Smooth muscle cell (in vitro differentiated cells): ENCODE results near the gene PBRM1. TPM values are rescaled to one million over a fixed set of nuclear protein-coding genes. Genes with fewer than 3 reads are reported as not detected.

Experiments
- DNase-seq: peaks from one replicate; lab custom pipeline; 2025; ENCODE audit not compliant: unreplicated experiment; lab: John Stamatoyannopoulos, UW
- H2AFZ ChIP-seq: fragments of 200-600 bp; sonication (generic); 2 replicates; pipeline ENCODE4 v1.6.0; 2016; ENCODE audit warnings: antibody characterized with exemption, low read depth, mild to moderate bottlenecking
- H3F3A ChIP-seq: fragments of 200-600 bp; sonication (generic); 2 replicates; pipeline ENCODE4 v1.6.0; 2017; ENCODE audit warnings: antibody characterized with exemption, low read depth
- H3K27ac ChIP-seq: fragments of 200-600 bp; sonication (generic); 2 replicates; pipeline ENCODE4 v1.5.1; 2016; ENCODE audit warnings: low read depth, mild to moderate bottlenecking
- H3K27me3 ChIP-seq: fragments of 200-600 bp; sonication (generic); 2 replicates; pipeline ENCODE4 v1.6.1; 2016; ENCODE audit warnings: low read depth, mild to moderate bottlenecking
- H3K36me3 ChIP-seq: fragments of 200-600 bp; sonication (generic); 2 replicates; pipeline ENCODE4 v1.5.1; 2016; ENCODE audit warnings: low read depth
- H3K4me1 ChIP-seq: fragments of 200-600 bp; sonication (generic); 2 replicates; pipeline ENCODE4 v1.5.1; 2016; ENCODE audit warnings: low read depth
- H3K4me2 ChIP-seq: fragments of 200-600 bp; sonication (generic); 2 replicates; pipeline ENCODE4 v1.6.0; 2016; ENCODE audit warnings: mild to moderate bottlenecking
- H3K4me3 ChIP-seq: fragments of 200-600 bp; sonication (generic); 2 replicates; pipeline ENCODE4 v1.5.1; 2016; ENCODE audit warnings: mild to moderate bottlenecking
- H3K79me2 ChIP-seq: fragments of 200-600 bp; sonication (generic); 2 replicates; pipeline ENCODE4 v1.6.0; 2016; ENCODE audit warnings: low read depth, mild to moderate bottlenecking
- H3K9ac ChIP-seq: fragments of 200-600 bp; sonication (generic); 2 replicates; pipeline ENCODE4 v1.6.0; 2016; ENCODE audit warnings: low read depth
- H3K9me3 ChIP-seq: fragments of 200-600 bp; sonication (generic); replicated peaks from 2 replicates; pipeline ENCODE4 v1.5.1; 2016; ENCODE audit warnings: low read depth
- H4K20me1 ChIP-seq: fragments of 200-600 bp; sonication (generic); 2 replicates; pipeline ENCODE4 v1.6.0; 2016; ENCODE audit warnings: low read depth
- CTCF ChIP-seq: fragments of 200-600 bp; sonication (generic); IDR thresholded peaks from 2 replicates; pipeline ENCODE4 v1.5.1; 2017; ENCODE audit warnings: borderline replicate concordance, mild to moderate bottlenecking, antibody characterized with exemption; ENCODE audit not compliant: insufficient read depth, poor library complexity, severe bottlenecking
- WGBS: methylation state at CpG from one replicate; pipeline ENCODE4 v1.1.7; 2016; ENCODE audit warnings: low lambda C conversion rate; 5-methylcytosine and 5-hydroxymethylcytosine counted together
- polyA plus RNA-seq: library from polyadenylated mRNA; unstranded; fragments of >200 nt; fragmentation: Nextera tagmentation; extraction: Ambion mirVana; gene quantifications from 2 replicates; pipeline ENCODE4 v1.2.1, GENCODE V29; 2016
- total RNA-seq: library from RNA; depleted of rRNA; stranded (reverse); fragments of >200 nt; gene quantifications from 2 replicates; pipeline ENCODE4 v1.2.3, GENCODE V29; 2014

PBRM1 gene
- total and polyA plus RNA-seq, 2 experiments from 2014 or later: 27.6 to 62.8 TPM

GRCh38 chr3:52710512-52710911 is 24.8 kb upstream of the PBRM1 start:
- peaks cover 15% of the 10 kb centered on the region for H3F3A ChIP-seq
- H3K27me3 ChIP-seq: no peaks in the 10 kb centered on the region
- H3K27ac ChIP-seq: peak overlapping the region; percentile 19
- H2AFZ ChIP-seq: no peak overlapping the region
- TF ChIP-seq CTCF: no peak
- H3K79me2 ChIP-seq: peaks cover 22% of the 10 kb centered on the region
- no peak overlapping the region for H3K4me3 ChIP-seq
- no peak for DNase-seq
- H3K4me1 ChIP-seq: peaks cover 18% of the 10 kb centered on the region
- peaks cover 13% of the 10 kb centered on the region for H4K20me1 ChIP-seq
- WGBS: 96% methylated on average over 2 of the region's 2 CpGs
- peaks cover 4% of the 10 kb centered on the region for H3K36me3 ChIP-seq
- H3K9me3 ChIP-seq: no peaks in the 10 kb centered on the region
- H3K9ac ChIP-seq: no peak overlapping the region
- H3K4me2 ChIP-seq: no peak overlapping the region

- no peak for TF ChIP-seq CTCF
- peak overlapping the region; percentile 100 for H3K4me2 ChIP-seq
- H3K9me3 ChIP-seq: no peaks in the 10 kb centered on the region
- peaks cover 25% of the 10 kb centered on the region for H3K4me1 ChIP-seq
- H3K36me3 ChIP-seq: peaks cover 4% of the 10 kb centered on the region
- WGBS: 87% methylated on average over 4 of the region's 4 CpGs
- no peak for DNase-seq
- H3K79me2 ChIP-seq: peaks cover 51% of the 10 kb centered on the region
- peaks cover 16% of the 10 kb centered on the region for H4K20me1 ChIP-seq
- H3K27me3 ChIP-seq: no peaks in the 10 kb centered on the region
- peak overlapping the region; percentile 87 for H3K27ac ChIP-seq
- peak overlapping the region; percentile 98 for H3K4me3 ChIP-seq
- peaks cover 24% of the 10 kb centered on the region for H3F3A ChIP-seq
- no peak overlapping the region for H2AFZ ChIP-seq
- peak overlapping the region; percentile 89 for H3K9ac ChIP-seq
Measured at GRCh38 chr3:52707585-52707984, 21.9 kb upstream of the PBRM1 start.

- Histone ChIP-seq H3K27me3 (no peaks in the 10 kb centered on the region), H2AFZ (peak within 1 kb of the TSS; percentile 96), H3K79me2 (peaks cover 67% of the 10 kb centered on the region), H3K9me3 (no peaks in the 10 kb centered on the region), H4K20me1 (peaks cover 24% of the 10 kb centered on the region), H3K27ac (peak within 1 kb of the TSS; percentile 87), H3K4me1 (peaks cover 25% of the 10 kb centered on the region), H3F3A (peaks cover 23% of the 10 kb centered on the region), H3K36me3 (peaks cover 4% of the 10 kb centered on the region), H3K4me2 (peak within 1 kb of the TSS; percentile 100), H3K9ac (peak within 1 kb of the TSS; percentile 89), H3K4me3 (peak within 1 kb of the TSS; percentile 98)
- under 1% methylated on average over 71 of the region's 94 CpGs for WGBS
- TF ChIP-seq CTCF: no peak
- DNase-seq: peak; percentile 87
Measured at GRCh38 chr3:52705688-52706686, 20.3 kb upstream of the PBRM1 start, which contains the start of the genes GLT8D1 and SPCS1. TSS of gene GLT8D1 (minus strand) at chr3:52705791. CDS start at chr3:52700460, 5,331 bp downstream. TSS of gene SPCS1 (plus strand) at chr3:52706106. CDS start at chr3:52706247, 141 bp downstream.
